Stimulated activated CD4-positive, alpha-beta T cell treated with anti-CD3 and anti-CD28 coated beads, Interleukin-4, amount 100 ng/mL, for 48 hours (primary cell): ENCODE results near the gene TNFRSF9.
"Not testable (repeated sequence)": the region's sequence is repeated elsewhere in the genome, so short reads cannot be mapped to it uniquely, and the experiment has no call there.

Source experiments
- DNase-seq, 2 donors: peaks; one replicate each; pipeline ENCODE4 v3.0.0-alpha.2; 2020; ENCODE audit warnings: low read depth in 2 of 2

TNFRSF9 gene

DNA sequence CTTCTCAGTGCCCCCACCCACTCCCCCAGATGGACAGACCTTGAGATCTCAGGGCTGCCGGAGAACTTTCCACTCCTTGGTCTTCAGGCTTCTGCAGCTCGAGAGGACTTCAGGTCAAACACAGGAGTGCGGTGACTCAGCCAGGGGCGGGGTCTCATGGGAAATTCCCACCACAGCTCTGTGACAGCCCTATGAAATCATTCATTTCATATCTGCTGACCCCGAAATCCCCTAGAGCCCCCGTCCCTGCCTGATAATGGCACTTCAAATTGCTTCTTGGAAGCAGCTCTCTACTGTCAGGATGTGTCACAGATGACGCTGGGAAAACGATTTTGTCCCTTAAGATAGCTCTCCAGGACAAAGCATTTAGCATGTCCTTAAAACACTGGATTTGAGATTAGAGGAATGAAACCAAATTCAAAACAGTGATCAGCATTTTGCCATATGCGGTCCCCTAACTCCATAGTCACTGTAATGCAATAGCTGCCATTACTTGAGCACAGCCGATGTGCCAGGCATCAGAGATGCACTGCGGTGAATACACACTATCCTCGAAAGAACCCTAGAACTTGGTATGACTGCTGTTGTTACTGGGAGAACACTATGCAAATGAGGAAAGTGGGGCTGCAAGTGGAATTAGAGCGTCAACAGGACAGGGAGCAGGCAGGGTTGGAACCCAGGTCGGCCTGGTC, at the start of gene TNFRSF9:
TNFRSF9 (minus strand) TSS at position 95 of the 692 bp plus-strand sequence. CDS start 845 bp downstream, outside the sequence.
- DNase-seq = peak; percentile 72 to 77

GRCh38 chr1:7989762-7990428, 49.3 kb upstream of the TNFRSF9 start:
- DNase-seq = no peak

- DNase-seq = no peak
These were observed 47.9 kb upstream of the TNFRSF9 start for GRCh38 chr1:7988576-7988975.

DNA sequence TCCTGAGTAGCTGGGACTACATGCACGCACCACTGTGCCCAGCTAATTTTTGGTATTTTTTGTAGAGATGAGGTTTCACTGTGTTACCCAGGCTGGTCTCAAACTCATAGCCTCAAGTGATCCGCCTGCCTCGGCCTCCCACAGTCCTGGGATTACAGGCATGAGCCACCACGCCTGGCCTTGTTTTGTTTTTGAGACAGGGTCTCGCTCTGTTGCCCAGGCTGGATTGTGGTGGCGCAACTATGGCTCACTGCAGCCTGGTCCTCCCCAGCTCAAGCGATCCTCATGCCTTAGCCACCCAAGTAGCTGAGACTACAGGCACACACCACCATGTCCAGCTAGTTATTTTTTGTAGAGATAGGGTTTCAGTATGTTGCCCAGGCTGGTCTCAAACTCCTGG, 46.9 kb upstream of the TNFRSF9 start:
- DNase-seq = no peak

DNA sequence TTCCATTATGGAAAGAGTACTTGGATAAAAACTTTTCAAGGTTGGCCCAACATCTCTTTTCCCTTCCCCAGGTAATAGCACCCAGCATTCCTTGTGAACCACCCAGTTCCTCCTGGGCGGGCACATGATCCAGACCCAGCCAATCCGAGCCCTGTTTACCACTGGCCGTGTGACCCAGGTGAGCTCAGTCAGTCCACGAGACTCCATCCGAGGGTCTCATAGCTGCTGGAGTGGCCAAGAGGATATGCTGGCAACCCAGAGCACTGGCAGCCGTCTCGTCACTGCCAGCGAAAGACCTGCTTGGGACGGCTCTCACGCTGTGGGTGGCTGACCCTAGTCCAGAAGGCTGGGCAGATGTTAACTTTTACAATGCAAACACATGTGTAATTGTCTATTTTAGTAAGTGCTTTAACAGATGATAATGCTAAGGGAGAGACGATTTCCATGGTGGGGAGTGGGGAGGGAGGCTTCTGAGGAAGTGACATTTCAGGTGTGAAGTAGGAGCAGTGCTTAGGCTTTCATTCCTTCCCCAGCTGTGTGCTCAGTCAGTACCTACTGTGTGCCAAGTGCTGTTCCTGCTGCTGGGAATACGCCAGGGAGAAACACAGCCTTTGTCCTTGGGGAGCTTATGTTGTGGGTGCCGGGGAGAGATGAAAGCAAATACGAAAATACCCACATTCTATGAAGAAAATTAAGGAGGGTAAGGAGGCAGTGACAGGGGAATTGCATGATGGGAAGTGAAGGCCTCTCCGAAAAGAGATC, 45.4 kb upstream of the TNFRSF9 start:
- no peak for DNase-seq

DNA sequence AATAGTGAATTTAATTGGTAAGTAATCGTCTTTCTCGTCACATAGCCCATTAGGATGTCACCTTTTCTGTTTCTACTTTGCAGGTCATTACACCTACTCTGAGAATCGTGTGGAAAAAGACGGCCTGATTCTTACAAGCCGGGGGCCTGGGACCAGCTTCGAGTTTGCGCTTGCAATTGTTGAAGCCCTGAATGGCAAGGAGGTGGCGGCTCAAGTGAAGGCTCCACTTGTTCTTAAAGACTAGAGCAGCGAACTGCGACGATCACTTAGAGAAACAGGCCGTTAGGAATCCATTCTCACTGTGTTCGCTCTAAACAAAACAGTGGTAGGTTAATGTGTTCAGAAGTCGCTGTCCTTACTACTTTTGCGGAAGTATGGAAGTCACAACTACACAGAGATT, 44.2 kb upstream of the TNFRSF9 start:
- no peak for DNase-seq

GRCh38 chr1:7983086-7983778, 42.6 kb upstream of the TNFRSF9 start:
- DNase-seq = no peak

GRCh38 chr1:7980984-7981383, 40.3 kb upstream of the TNFRSF9 start:
- DNase-seq = no peak

- DNase-seq = peak in 1 of 2 donors; percentile 17
These were observed 34.7 kb upstream of the TNFRSF9 start for GRCh38 chr1:7975212-7975865.

- DNase-seq = no peak
These were observed 32.4 kb upstream of the TNFRSF9 start for GRCh38 chr1:7973086-7973485.

DNA sequence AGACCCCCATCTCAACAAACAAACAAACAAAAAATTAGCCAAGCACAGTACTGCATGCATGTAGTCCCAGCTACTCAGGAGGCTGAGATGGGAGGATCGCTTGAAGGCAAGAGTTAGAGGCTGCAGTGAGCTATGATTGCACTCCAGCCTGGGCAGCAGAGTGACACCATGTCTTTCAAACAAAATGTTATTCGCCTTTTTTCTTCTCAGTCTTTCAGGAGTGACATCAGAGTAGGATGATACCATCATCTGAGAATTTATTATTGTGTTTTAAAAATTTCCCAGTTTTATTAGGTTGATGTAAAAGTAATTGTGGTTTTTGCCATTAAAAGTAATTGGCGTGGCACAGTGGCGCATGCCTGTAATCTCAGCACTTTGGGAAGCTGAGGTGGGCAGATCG, 31.6 kb upstream of the TNFRSF9 start:
- DNase-seq = no peak

GRCh38 chr1:7971024-7971423, 30.4 kb upstream of the TNFRSF9 start:
- no peak for DNase-seq

DNA sequence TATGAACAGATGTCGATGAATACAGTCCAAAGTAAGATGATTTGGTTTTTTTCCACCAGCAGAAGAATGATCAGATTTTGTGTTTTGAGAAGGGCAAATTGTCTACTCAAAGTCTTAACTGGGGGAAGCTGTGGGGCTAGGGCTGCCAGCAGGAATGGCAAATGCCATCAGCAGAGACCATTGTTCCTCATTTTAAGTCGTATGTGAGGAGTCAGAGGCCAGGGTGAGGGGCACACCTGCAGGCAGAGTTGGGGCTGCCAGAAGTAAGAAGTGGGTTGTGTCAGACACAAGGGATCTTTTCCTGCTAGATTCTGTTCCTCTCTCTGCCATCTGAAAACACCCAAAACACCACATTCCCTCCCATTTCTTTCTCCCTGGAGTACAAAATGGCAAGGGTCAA, 29.6 kb upstream of the TNFRSF9 start:
- no peak for DNase-seq

DNA sequence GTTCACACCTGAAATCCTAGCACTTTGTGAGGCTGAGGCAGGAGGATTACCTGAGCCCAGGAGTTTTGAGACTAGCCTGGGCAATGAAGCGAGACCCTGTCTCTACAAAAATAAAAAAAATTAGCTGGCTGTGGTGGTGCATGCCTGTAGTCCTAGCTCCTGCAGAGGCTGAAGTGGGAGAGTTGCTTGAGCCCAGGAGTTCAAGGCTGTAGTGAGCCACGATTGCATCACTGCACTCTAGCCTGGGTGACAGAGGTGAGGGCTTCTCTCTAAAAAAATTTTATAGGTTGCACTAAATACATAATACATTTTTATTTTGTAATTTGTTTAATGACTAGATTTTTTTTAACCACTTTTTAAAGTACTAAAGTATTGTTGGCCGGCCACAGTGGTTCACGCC, 27.0 kb upstream of the TNFRSF9 start:
- DNase-seq = no peak

DNA sequence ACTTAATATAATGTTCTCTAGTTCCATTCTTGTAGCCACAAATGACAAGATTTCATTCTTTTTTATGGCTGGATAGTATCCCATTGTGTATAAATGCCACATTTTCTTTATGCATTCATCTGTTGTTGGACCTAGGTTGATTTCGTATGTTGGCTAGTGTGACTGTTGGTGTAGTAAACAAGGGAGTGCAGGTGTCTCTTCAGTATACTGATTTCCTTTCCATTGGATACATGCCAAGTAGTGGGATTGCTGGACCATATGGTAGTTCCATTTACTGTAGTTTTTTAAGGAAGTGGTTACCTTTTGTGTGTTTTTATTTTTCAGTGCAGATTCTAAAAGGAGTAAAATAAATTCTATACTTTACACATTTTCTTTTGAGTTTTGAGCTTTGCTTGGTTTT, 26.6 kb upstream of the TNFRSF9 start:
- DNase-seq = no peak

GRCh38 chr1:7964476-7964875, 23.8 kb upstream of the TNFRSF9 start:
- DNase-seq = no peak

DNA sequence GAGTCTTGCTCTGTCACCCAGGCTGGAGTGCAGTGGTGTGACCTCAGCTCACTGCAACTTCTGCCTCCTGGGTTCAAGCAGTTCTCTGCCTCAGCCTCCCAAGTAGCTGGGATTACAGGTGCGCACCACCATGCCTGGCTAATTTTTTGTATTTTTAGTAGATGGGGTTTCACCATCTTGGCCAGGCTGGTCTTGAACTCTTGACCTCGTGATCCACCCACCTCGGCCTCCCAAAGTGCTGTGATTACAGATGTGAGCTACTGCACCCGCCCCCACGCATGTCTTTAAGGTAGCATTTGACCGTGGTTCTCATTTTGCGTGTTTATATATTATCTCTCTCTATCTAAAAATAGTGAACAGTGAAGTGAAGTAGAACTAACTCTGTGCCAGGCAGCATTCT, 23.2 kb upstream of the TNFRSF9 start:
- DNase-seq = not testable (repeated sequence)

- not testable (repeated sequence) for DNase-seq
These were observed 22.7 kb upstream of the TNFRSF9 start for GRCh38 chr1:7963378-7963730.

DNA sequence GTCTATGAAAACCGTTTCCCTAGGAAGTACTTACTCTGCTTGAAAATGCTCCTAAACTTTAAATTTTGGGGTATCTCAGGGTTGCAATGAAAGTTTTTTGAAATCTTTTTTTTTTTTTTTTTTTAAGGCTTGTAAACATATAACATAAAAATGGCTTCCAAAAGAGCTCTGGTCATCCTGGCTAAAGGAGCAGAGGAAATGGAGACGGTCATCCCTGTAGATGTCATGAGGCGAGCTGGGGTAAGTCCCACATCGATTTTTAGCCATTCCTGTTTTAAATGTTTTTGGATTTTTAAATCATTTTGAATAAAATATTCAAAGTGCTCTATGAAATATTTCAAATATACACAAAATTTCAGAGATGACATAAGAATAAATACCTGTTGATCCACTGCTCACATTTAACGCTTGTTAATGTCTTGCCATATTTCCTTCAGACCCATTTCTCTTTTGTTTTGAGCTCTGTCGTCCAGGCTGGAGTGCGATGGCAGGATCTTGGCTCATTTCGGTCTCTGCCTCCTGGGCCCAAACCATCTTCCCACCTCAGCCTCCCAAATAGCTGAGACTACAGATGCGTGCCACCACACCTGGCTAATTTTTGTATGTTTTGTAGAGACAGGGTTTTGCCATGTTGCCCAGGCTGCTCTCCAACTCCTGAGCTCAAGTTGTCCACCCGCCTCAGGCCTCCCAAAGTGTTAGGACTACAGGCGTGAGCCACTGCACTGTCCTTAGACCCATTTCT, 22.2 kb upstream of the TNFRSF9 start:
- no peak for DNase-seq

- no peak for DNase-seq
These were observed 21.3 kb upstream of the TNFRSF9 start for GRCh38 chr1:7962014-7962335.
